A549 treated with AZD2906 at 1 μM for 4 hours (cell line): Measurements from ENCODE around the gene ZDHHC7. TPM values are rescaled to one million over a fixed set of nuclear protein-coding genes. Genes with fewer than 3 reads are reported as not detected.

Experiments
- total RNA-seq: library from RNA; stranded (reverse); fragments of 200-300 nt; extraction: Qiagen RNA extraction; gene quantifications from 5 replicates; pipeline ENCODE4 v1.2.3, GENCODE V29; 2022

Gene ZDHHC7
- total RNA-seq, result 71.3 to 82.6 TPM (median 80.7 TPM) in 5 replicates

GRCh38 chr16:85010931-85011845 is at the start of gene ZDHHC7:
ZDHHC7 (minus strand) TSS chr16:85011535; CDS start chr16:84990618, 20,917 bp downstream.

GRCh38 chr16:85027349-85027957 is 16.1 kb upstream of the ZDHHC7 start, which contains the start of gene KIAA0513:
KIAA0513 (plus strand) TSS chr16:85027795; CDS start chr16:85067072, 39,277 bp downstream.

Other genes starting within 250 kb of the ZDHHC7 start
- gene CRISPLD2, start 191.6 kb downstream of the ZDHHC7 start, total RNA-seq, result 3.1 to 4.2 TPM (median 3.5 TPM) in 5 replicates
- 2.1 to 2.6 TPM (median 2.5 TPM) in 5 replicates for gene KIAA0513, start 16.3 kb upstream of the ZDHHC7 start, total RNA-seq
- not detected in 5 replicates for gene CIBAR2, start 100.9 kb upstream of the ZDHHC7 start, total RNA-seq